ENCODE measurements around the gene SF3B6. TPM values are rescaled to one million over a fixed set of nuclear protein-coding genes. Genes with fewer than 3 reads are reported as not detected.
A peak's percentile ranks its signal among the peaks of the same experiment; 100 is the strongest.

Gene SF3B6
- total and polyA plus RNA-seq, 9 of the 15 experiments (the other 6 are each of a cell fraction or from before 2014, with no cell fraction given): 146 to 591 (median 295) TPM

GRCh38 chr2:24075915-24076848 lies at the start of gene SF3B6 (continued):
- TF ChIP-seq ZNF592 (IDR thresholded peaks at IDR 0.05) (no peak), TEAD4 (IDR thresholded peaks at IDR 0.05; ENCODE audit: low read length) (peak; percentile 46; the same call in 1 of the 2 replicates), TEAD4 (CRISPR knock-in tag; IDR thresholded peaks at IDR 0.05; ENCODE audit: borderline replicate concordance) (no peak), HDAC6 (IDR thresholded peaks at IDR 0.05; ENCODE audit: low read depth, low read length) (no peak), CREB1 (IDR thresholded peaks at IDR 0.05) (peak; percentile 96), CREB1 (CRISPR knock-in tag; IDR thresholded peaks at IDR 0.05) (peak; percentile 98), ZNF12 (CRISPR knock-in tag; IDR thresholded peaks at IDR 0.05) (no peak), ETV1 (tag; conservative IDR thresholded peaks at IDR 0.05; ENCODE audit: low read depth) (peak; percentile 98), RREB1 (CRISPR knock-in tag; IDR thresholded peaks at IDR 0.05) (0 out of 2 replicates have a peak, but pooled peaks have one; percentile 73), KLF10 (CRISPR knock-in tag; IDR thresholded peaks at IDR 0.05) (no peak), CXXC5 (CRISPR knock-in tag; IDR thresholded peaks at IDR 0.05) (peak; percentile 96), RBM22 (IDR thresholded peaks at IDR 0.05; ENCODE audit: low read depth, low read length, poor library complexity, severe bottlenecking) (peak; percentile 23), ZBTB12 (CRISPR knock-in tag; IDR thresholded peaks at IDR 0.05) (peak; percentile 97), ZNF766 (CRISPR knock-in tag; conservative IDR thresholded peaks at IDR 0.05) (no peak), NFATC3 (IDR thresholded peaks at IDR 0.05) (peak; percentile 84)

All from K562 (cell line).